ENCODE data around the gene PGLYRP4.

Gene PGLYRP4

GRCh38 chr1:153312570-153313186 is 36.0 kb downstream of the PGLYRP4 start, which contains the start of gene PGLYRP3:
PGLYRP3 (minus strand) TSS chr1:153312952; CDS start chr1:153310665, 2,287 bp downstream.
- TF ChIP-seq, protein P1, sequence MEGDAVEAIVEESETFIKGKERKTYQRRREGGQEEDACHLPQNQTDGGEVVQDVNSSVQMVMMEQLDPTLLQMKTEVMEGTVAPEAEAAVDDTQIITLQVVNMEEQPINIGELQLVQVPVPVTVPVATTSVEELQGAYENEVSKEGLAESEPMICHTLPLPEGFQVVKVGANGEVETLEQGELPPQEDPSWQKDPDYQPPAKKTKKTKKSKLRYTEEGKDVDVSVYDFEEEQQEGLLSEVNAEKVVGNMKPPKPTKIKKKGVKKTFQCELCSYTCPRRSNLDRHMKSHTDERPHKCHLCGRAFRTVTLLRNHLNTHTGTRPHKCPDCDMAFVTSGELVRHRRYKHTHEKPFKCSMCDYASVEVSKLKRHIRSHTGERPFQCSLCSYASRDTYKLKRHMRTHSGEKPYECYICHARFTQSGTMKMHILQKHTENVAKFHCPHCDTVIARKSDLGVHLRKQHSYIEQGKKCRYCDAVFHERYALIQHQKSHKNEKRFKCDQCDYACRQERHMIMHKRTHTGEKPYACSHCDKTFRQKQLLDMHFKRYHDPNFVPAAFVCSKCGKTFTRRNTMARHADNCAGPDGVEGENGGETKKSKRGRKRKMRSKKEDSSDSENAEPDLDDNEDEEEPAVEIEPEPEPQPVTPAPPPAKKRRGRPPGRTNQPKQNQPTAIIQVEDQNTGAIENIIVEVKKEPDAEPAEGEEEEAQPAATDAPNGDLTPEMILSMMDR (IDR thresholded peaks at IDR 0.05; ENCODE audit: low read depth, low read length): no peak
- H3K4me3 ChIP-seq (ENCODE audit: low read depth, low read length): no peak within 1 kb of the TSS

GRCh38 chr1:153310526-153310925 is 38.1 kb downstream of the PGLYRP4 start:
- TF ChIP-seq, protein P1 (IDR thresholded peaks at IDR 0.05; ENCODE audit: low read depth, low read length): no peak
- H3K4me3 ChIP-seq (ENCODE audit: low read depth, low read length): no peak overlapping the region

DNA sequence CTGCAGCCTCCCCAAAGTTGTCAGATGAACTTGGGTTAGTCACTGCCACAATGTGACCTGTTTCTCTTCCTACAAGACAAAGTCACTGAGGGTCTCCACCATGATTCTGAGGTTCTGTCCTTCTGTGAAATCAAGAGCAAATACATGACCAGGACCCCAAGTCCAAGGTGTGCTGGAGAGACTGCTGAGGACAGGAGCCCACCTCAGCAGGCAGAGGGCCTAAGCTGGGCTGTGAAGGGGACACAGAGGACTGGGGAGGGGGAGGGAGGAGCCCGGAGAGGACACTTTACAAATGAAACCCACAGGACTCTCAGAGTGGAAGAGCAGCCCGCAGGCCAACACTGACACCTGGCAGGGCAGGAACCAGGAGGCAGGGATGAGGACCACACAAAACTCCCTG is 39.2 kb downstream of the PGLYRP4 start:
- no peak overlapping the region for H3K4me3 ChIP-seq (ENCODE audit: low read depth, low read length)
- TF ChIP-seq, protein P1 (IDR thresholded peaks at IDR 0.05; ENCODE audit: low read depth, low read length): no peak

DNA sequence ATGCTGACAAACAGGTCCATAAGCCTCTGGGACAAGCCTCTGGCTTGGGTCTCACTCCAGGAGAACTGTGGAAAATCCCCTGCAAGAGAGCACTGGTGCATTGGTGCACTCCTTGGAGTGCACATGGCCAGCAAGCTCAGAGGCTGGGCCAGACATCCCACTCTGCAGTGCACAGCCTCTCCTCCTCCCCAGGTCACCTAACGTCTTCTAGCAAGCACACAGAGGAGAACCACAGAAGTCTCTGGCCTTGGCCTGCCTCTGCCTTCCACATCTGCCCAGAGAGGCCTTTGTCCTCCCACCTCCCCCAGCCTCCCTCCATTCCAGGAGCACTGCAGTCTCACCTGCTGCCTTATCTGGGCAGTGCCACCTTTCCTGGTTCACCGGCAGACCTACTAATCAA is 40.1 kb downstream of the PGLYRP4 start:
- TF ChIP-seq, protein P1 (IDR thresholded peaks at IDR 0.05; ENCODE audit: low read depth, low read length): no peak
- no peak overlapping the region for H3K4me3 ChIP-seq (ENCODE audit: low read depth, low read length)

GRCh38 chr1:153307221-153307600 is 41.4 kb downstream of the PGLYRP4 start:
- no peak overlapping the region for H3K4me3 ChIP-seq (ENCODE audit: low read depth, low read length)
- TF ChIP-seq, protein P1 (IDR thresholded peaks at IDR 0.05; ENCODE audit: low read depth, low read length): no peak

GRCh38 chr1:153306303-153307220 is 42.1 kb downstream of the PGLYRP4 start:
- H3K4me3 ChIP-seq (ENCODE audit: low read depth, low read length): no peak overlapping the region

More at GRCh38 chr1:153306303-153307220, 42.1 kb downstream of the PGLYRP4 start:
- TF ChIP-seq, protein P1 (IDR thresholded peaks at IDR 0.05; ENCODE audit: low read depth, low read length): no peak
